GM18873 (cell line): ENCODE data around the gene MECP2.

Experiments used
- ATAC-seq: cut with Tn5 transposase; IDR thresholded peaks from one replicate; pipeline ENCODE4 v1.9.1; 2021; ENCODE audit warnings: mild to moderate bottlenecking, moderate library complexity, moderate number of reproducible peaks; ENCODE audit not compliant: unreplicated experiment, low FRiP score

Gene MECP2

DNA sequence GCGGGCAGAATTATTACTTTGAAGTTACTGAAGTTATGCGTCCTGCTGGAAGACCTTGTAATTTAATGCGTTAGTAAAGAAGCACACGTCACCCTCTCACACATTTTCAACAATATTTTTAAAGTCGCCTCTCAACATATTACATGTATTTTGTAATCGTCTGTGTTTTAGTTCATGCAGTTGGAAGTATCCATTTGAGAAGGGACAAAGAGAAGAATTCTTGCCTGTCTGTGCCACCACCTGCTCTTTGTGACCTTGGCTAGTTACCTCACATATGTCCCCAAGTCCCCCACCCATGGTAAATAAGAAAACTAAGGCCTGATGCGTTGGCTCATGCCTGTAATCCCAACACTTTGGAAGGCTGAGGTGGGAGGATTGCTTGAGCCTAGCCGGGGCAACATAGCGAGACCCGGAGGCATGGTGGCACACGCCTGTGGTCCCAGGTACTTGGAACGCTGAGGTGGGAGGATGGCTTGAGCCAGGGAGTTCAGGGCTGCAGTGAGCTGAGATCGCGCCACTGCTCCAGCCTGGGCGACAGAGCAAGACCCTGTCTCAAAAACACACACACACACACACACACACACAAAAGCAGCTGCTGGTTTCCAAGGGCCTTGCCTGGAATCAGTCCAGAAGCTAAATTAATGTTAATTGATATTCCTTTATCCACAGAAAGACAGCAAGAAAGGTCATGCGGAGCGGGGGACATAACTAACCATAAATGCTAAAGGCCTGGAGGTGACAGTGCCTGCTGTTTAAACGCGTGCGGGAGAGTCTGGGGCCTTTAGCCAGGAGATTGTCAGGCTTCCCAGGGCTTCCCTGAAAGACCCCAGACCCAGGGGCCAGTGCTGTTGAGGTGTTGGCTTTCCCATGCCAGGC, 124.2 kb downstream of the MECP2 start:
- no peak for ATAC-seq

DNA sequence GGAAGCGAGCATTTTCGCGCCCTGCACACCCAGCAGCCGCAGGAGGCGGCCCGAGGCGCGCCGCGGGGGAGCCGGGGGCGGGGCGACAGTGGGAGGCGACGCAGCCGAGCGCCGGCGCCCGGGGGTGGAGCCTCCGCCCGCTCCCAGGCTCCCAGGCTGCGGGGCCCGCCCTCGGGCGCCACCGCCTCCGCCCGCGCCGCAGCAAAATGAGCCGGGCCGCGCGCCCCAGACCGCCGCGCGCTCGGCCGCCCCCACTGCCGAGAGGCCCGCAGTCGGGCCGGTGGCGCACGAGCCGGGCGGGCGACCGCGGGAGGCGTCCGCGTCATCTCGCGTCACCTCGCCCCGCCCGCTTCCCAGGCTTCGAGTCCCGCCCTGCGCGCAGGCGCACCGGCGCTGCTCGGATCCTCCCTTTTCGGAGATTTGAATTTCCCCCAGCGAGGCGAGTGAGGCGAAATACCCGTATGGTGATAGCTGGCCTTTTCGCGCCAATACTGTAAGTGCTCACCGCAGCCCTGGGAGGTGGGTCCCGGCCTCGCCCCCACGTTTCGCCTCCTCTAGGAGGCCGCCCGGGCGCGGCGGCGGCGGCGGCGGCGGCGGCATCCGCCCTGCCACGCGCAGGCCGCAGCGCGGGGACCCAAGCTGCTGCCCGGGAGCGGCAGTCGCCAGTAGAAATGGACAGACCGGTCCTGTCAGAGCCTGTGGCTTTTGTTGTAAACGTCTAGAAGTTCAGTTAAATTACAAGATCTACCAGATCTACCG, 125.0 kb downstream of the MECP2 start, which contains the start of gene TMEM187:
TMEM187 (plus strand) TSS at position 387 of the 759 bp plus-strand sequence. CDS start 9,309 bp downstream, outside the sequence.
- peak; percentile 37 for ATAC-seq
